ENCODE results near the gene ANKRD26. TPM values are rescaled to one million over a fixed set of nuclear protein-coding genes. Genes with fewer than 3 reads are reported as not detected.

Gene ANKRD26
- total and polyA plus RNA-seq, 12 donors = 1.7 to 21.1 (median 6.1) TPM

DNA sequence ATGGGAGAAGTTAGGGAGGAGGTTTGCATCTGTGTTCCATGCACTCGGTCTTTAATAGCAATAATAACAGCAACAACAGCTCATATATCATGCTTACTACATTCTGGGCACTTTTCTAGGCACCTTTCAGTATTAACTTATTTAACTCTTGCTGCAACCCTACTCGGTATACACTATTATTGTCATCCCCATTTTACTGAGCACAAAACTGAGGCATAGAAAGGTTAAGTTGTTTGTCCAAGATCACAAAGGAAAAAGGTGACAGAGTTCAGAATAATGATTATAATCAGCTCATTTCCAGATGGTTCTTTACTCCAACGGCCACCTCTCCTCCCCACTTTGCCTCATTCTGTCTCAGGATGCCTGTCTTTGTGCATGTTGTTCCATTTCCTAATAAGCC, 137.5 kb downstream of the ANKRD26 start:
- Histone ChIP-seq H3K9me3 (replicated peaks in 1 of 3) (no peaks in the 10 kb centered on the region), H3K27ac (no peak overlapping the region), H3K4me3 (no peak overlapping the region), H3K4me1 (replicated peaks in 1 of 2) (no peaks in the 10 kb centered on the region), H3K27me3 (no peaks in the 10 kb centered on the region), H3K36me3 (replicated peaks in 1 of 2) (no peaks in the 10 kb centered on the region)
- 56 to 89% (median 71%) methylated on average over 3 of the region's 3 CpGs for WGBS, 4 donors
- TF ChIP-seq, protein P1, sequence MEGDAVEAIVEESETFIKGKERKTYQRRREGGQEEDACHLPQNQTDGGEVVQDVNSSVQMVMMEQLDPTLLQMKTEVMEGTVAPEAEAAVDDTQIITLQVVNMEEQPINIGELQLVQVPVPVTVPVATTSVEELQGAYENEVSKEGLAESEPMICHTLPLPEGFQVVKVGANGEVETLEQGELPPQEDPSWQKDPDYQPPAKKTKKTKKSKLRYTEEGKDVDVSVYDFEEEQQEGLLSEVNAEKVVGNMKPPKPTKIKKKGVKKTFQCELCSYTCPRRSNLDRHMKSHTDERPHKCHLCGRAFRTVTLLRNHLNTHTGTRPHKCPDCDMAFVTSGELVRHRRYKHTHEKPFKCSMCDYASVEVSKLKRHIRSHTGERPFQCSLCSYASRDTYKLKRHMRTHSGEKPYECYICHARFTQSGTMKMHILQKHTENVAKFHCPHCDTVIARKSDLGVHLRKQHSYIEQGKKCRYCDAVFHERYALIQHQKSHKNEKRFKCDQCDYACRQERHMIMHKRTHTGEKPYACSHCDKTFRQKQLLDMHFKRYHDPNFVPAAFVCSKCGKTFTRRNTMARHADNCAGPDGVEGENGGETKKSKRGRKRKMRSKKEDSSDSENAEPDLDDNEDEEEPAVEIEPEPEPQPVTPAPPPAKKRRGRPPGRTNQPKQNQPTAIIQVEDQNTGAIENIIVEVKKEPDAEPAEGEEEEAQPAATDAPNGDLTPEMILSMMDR (IDR thresholded peaks at IDR 0.05) = no peak
- TF ChIP-seq POLR2A (IDR thresholded peaks at IDR 0.05) = no peak
- intact Hi-C loops (cut with DNase I) = no loop called here
- no peak for DNase-seq

GRCh38 chr10:26960308-26960707, 140.0 kb downstream of the ANKRD26 start:
- WGBS, 4 donors = 89 to 94% (median 93%) methylated on average over 5 to 7 of the region's 7 CpGs
- no peaks in the 10 kb centered on the region for H3K9me3 ChIP-seq (replicated peaks in 1 of 3)
- DNase-seq = no peak
- intact Hi-C loops (cut with DNase I) = no loop called here
- no peaks in the 10 kb centered on the region for H3K27me3 ChIP-seq
- H3K36me3 ChIP-seq (replicated peaks in 1 of 2) = no peaks in the 10 kb centered on the region
- H3K4me3 ChIP-seq = no peak overlapping the region
- no peaks in the 10 kb centered on the region for H3K4me1 ChIP-seq (replicated peaks in 1 of 2)
- no peak overlapping the region for H3K27ac ChIP-seq
- TF ChIP-seq POLR2A (IDR thresholded peaks at IDR 0.05) = no peak
- TF ChIP-seq, protein P1 (IDR thresholded peaks at IDR 0.05) = no peak

DNA sequence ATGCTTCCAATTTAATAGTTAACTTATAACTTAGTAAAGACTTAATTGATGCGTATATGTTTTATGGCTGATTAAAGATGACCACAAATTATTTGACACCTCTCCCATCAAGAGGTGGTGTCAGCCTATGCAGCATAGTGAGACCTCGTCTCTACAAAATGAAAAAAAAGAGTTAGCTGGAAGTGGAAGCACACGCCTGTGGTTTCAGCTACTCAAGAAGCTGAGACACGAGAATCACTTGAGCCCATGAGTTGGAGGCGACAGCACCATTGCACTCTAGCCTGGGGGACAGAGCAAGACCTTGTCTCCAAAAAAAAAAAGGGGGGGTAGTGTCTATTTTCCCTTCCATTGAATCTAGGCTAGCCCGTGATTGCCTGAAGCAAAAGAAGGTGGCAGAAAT, 140.5 kb downstream of the ANKRD26 start:
- Histone ChIP-seq H3K36me3 (replicated peaks in 1 of 2) (no peaks in the 10 kb centered on the region), H3K4me1 (replicated peaks in 1 of 2) (no peaks in the 10 kb centered on the region), H3K27ac (no peak overlapping the region), H3K27me3 (no peaks in the 10 kb centered on the region), H3K4me3 (no peak overlapping the region), H3K9me3 (replicated peaks in 1 of 3) (no peaks in the 10 kb centered on the region)
- no peak for DNase-seq
- WGBS, 4 donors = 87 to 93% (median 93%) methylated on average over 6 of the region's 6 CpGs
- intact Hi-C loops (cut with DNase I) = no loop called here
- TF ChIP-seq, protein P1 (IDR thresholded peaks at IDR 0.05) = no peak
- TF ChIP-seq POLR2A (IDR thresholded peaks at IDR 0.05) = no peak

Small RNA genes within 50 kb of the gene (small RNA-seq; reads per million reads assigned to genes)
- gene RNU6-490P = 0 reads per million in 2 donors

Other genes starting within 250 kb of the ANKRD26 start
- 10 to 100 TPM; 13.3 to 38.9 (median 33.7) TPM for gene ABI1, start 239.5 kb downstream of the ANKRD26 start, total RNA-seq
- gene ABI1, start 239.5 kb downstream of the ANKRD26 start, polyA plus RNA-seq = 10 to 100 TPM; 14.0 to 38.4 (median 18.7) TPM
- gene YME1L1, start 53.9 kb upstream of the ANKRD26 start, total RNA-seq = 100 to 1,000 TPM in 5 of 9 donors, 10 to 100 TPM in 4; 57.5 to 180 (median 102) TPM
- 100 to 1,000 TPM in 1 of 3 donors, 10 to 100 TPM in 2; 22.1 to 193 (median 23.2) TPM for gene YME1L1, start 53.9 kb upstream of the ANKRD26 start, polyA plus RNA-seq
- gene MASTL, start 54.9 kb upstream of the ANKRD26 start, total RNA-seq = 10 to 100 TPM in 1 of 9 donors, 1 to 10 TPM in 8; 3.7 to 13.4 (median 6.6) TPM
- 10 to 100 TPM in 1 of 3 donors, 1 to 10 TPM in 2; 3.7 to 11.9 (median 6.0) TPM for gene MASTL, start 54.9 kb upstream of the ANKRD26 start, polyA plus RNA-seq
- gene ACBD5, start 140.3 kb upstream of the ANKRD26 start, total RNA-seq = 10 to 100 TPM; 35.6 to 70.3 (median 48.6) TPM
- 10 to 100 TPM; 10.4 to 50.9 (median 18.0) TPM for gene ACBD5, start 140.3 kb upstream of the ANKRD26 start, polyA plus RNA-seq

Data from adrenal gland (tissue), 12 donors.